Progenitor cell of endocrine pancreas (in vitro differentiated cells): Measurements from ENCODE around the gene GUCA1C. TPM values are rescaled to one million over a fixed set of nuclear protein-coding genes. Genes with fewer than 3 reads are reported as not detected.

Experiments used
- DNase-seq: peaks from one replicate; pipeline ENCODE4 v3.0.0; 2021; ENCODE audit warnings: low spot score; ENCODE audit not compliant: unreplicated experiment
- H3K27ac Mint-ChIP-seq: 2 replicates; pipeline ENCODE4 v1.8.0; 2021; ENCODE audit warnings: mild to moderate bottlenecking, moderate library complexity, mixed read lengths
- H3K27me3 Mint-ChIP-seq: 2 replicates; pipeline ENCODE4 v1.8.0; 2021; ENCODE audit warnings: mixed read lengths
- H3K36me3 Mint-ChIP-seq: 2 replicates; pipeline ENCODE4 v1.8.0; 2022; ENCODE audit warnings: mixed read lengths; ENCODE audit not compliant: insufficient read depth
- H3K4me1 Mint-ChIP-seq: 2 replicates; pipeline ENCODE4 v1.8.0; 2021; ENCODE audit warnings: low read depth, mixed read lengths
- H3K4me3 Mint-ChIP-seq: 2 replicates; pipeline ENCODE4 v1.8.0; 2021; ENCODE audit warnings: low read depth, mild to moderate bottlenecking, moderate library complexity, mixed read lengths
- H3K9me3 Mint-ChIP-seq: 2 replicates; pipeline ENCODE4 v1.8.0; 2021; ENCODE audit warnings: low read depth, mixed read lengths
- CTCF ChIP-seq: fragments of 200-600 bp; sonication (generic); IDR thresholded peaks from one replicate; pipeline ENCODE4 v1.5.0; 2021; ENCODE audit warnings: antibody characterized with exemption, mild to moderate bottlenecking; ENCODE audit not compliant: unreplicated experiment
- total RNA-seq: library from RNA; stranded (reverse); gene quantifications from 2 replicates; pipeline ENCODE4 v1.2.1, GENCODE V29; 2021

The GUCA1C gene
- total RNA-seq, 1 donor from 2014 or later = not detected

DNA sequence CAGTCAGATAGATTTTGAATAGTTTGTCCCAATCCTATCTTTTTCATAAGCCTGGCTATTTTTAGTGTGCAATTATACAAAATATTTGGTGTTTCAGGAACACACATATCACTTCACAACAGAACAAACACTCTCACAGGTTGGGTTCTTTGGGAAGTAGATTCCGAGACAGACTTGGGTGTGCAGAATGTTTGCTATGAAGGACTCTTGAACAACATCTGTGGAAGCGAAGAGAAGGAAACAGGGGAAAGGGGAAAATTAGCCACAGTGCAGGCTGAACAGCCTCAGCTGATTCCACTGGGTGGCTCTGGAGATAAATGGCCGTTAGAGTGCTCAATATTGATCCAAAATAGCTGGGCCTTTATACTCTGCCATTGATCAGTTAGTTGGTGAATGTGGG is 61.8 kb downstream of the GUCA1C start:
- no peak overlapping the region for H3K4me3 Mint-ChIP-seq
- H3K27ac Mint-ChIP-seq = no peak overlapping the region
- DNase-seq = no peak
- no peaks in the 10 kb centered on the region for H3K36me3 Mint-ChIP-seq
- no peaks in the 10 kb centered on the region for H3K9me3 Mint-ChIP-seq
- no peaks in the 10 kb centered on the region for H3K27me3 Mint-ChIP-seq
- peaks cover 4% of the 10 kb centered on the region for H3K4me1 Mint-ChIP-seq
- TF ChIP-seq CTCF = no peak

DNA sequence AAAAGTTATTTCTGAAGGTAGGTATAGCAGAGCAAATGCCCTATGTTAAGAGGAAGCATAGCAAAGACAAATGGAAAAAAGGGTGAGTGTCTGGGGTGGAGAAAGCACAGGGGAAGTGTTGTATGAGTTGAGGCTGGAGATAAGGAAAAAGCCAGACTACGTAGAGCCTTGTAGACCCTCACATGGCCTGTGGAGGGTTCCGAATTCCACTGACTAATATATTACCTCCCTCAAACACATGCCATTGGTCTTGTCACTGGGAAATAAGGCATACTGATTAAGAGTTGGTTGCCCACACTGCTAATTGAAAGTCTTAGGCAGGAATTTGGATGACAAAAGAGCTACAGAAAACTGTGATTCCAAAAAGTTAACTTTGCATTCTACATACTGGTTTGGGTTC is 65.9 kb downstream of the GUCA1C start:
- Mint-ChIP-seq H3K4me3 (no peak overlapping the region), H3K36me3 (no peaks in the 10 kb centered on the region), H3K27me3 (no peaks in the 10 kb centered on the region), H3K27ac (no peak overlapping the region), H3K9me3 (no peaks in the 10 kb centered on the region), H3K4me1 (peaks cover 4% of the 10 kb centered on the region)
- DNase-seq = no peak
- no peak for TF ChIP-seq CTCF

DNA sequence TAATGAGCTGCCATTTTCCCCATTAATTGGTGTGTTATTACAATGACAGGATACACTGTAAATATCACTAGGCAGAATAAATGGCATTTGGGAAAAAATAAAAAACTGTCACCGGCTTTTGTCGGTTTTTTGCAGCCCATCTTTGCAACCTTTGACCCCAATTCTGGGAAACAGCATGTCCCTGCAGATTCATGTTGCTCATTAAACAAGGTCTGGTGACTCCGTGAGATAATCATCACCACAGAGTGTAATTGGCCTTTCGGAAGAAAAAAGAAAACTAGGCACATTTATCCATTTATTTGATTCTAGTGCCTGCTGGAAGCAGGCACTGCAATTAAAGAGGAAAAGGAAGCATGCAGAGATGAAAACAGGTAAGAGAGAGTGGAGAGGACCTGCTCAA is 66.6 kb downstream of the GUCA1C start:
- Mint-ChIP-seq H3K4me3 (no peak overlapping the region), H3K9me3 (no peaks in the 10 kb centered on the region), H3K27me3 (no peaks in the 10 kb centered on the region), H3K36me3 (no peaks in the 10 kb centered on the region), H3K27ac (no peak overlapping the region), H3K4me1 (peaks cover 2% of the 10 kb centered on the region)
- no peak for DNase-seq
- TF ChIP-seq CTCF = no peak

- Mint-ChIP-seq H3K27me3 (no peaks in the 10 kb centered on the region), H3K9me3 (no peaks in the 10 kb centered on the region), H3K4me1 (no peaks in the 10 kb centered on the region), H3K36me3 (no peaks in the 10 kb centered on the region), H3K4me3 (no peak overlapping the region), H3K27ac (no peak overlapping the region)
- DNase-seq = no peak
- no peak for TF ChIP-seq CTCF
Observed at GRCh38 chr3:108883373-108883772, 70.3 kb downstream of the GUCA1C start.

DNA sequence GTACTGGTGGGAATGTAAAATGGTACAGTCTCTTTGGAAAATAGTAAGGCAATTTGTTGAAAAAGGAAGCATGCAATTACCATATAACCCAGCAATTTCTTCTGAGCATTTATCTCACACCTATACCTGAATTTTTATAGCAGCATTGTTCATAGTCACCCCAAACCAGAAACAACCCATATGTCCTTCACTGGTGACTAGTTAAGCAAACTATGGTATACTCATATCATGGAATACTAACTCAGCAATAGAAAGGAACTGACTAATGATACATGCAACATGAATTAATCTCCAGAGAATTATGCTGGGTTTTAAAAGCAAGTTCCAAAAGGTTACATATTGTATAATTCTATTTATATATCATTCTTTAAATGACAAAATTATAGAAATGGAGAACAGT is 70.9 kb downstream of the GUCA1C start:
- Mint-ChIP-seq H3K9me3 (no peaks in the 10 kb centered on the region), H3K36me3 (no peaks in the 10 kb centered on the region), H3K27me3 (no peaks in the 10 kb centered on the region), H3K4me1 (no peaks in the 10 kb centered on the region), H3K4me3 (no peak overlapping the region), H3K27ac (no peak overlapping the region)
- no peak for DNase-seq
- no peak for TF ChIP-seq CTCF

GRCh38 chr3:108879915-108880314 is 73.8 kb downstream of the GUCA1C start:
- H3K36me3 Mint-ChIP-seq = no peaks in the 10 kb centered on the region
- no peak for DNase-seq
- no peak overlapping the region for H3K4me3 Mint-ChIP-seq
- H3K27me3 Mint-ChIP-seq = no peaks in the 10 kb centered on the region
- H3K9me3 Mint-ChIP-seq = no peaks in the 10 kb centered on the region
- no peak overlapping the region for H3K27ac Mint-ChIP-seq
- peaks cover 11% of the 10 kb centered on the region for H3K4me1 Mint-ChIP-seq
- no peak for TF ChIP-seq CTCF
